ENCODE measurements around the gene RFX3. TPM values are rescaled to one million over a fixed set of nuclear protein-coding genes. Genes with fewer than 3 reads are reported as not detected.

RFX3 gene
- total RNA-seq, 1 experiment from 2014 or later = 7.4 TPM

- intact Hi-C loops (cut with micrococcal nuclease; ENCODE audit: unreplicated experiment) = no loop called here
- TF ChIP-seq EZH2 (IDR thresholded peaks at IDR 0.05; ENCODE audit: borderline replicate concordance, low read depth, low read length, poor library complexity, severe bottlenecking) (no peak), CTCF (conservative IDR thresholded peaks at IDR 0.05; ENCODE audit: low read depth, low read length) (no peak)
- Histone ChIP-seq H3K27ac (ENCODE audit: low read depth, low read length, poor library complexity, severe bottlenecking) (peak overlapping the region; percentile 28), H3K27me3 (replicated peaks; ENCODE audit: insufficient read depth, low read depth, low read length, poor library complexity) (no peaks in the 10 kb centered on the region), H3K36me3 (ENCODE audit: insufficient read depth, low read length, poor library complexity, severe bottlenecking) (no peaks in the 10 kb centered on the region), H3K4me3 (ENCODE audit: low read depth, low read length, poor library complexity, severe bottlenecking) (no peak overlapping the region), H3K4me1 (ENCODE audit: insufficient read depth, low read length, poor library complexity, severe bottlenecking) (peaks cover 78% of the 10 kb centered on the region), H3K9me3 (ENCODE audit: low read depth, low read length, poor library complexity, severe bottlenecking) (no peaks in the 10 kb centered on the region)
- no TSS peak for BruUV-seq (replicated peaks)
- POLR2A ChIA-PET (ENCODE audit: low non-redundant PET) = no interaction called here
- CTCF ChIA-PET = no interaction called here
- peak; percentile 27 for DNase-seq (ENCODE audit: low spot score)
Measured at GRCh38 chr9:3511551-3511950, 14.2 kb downstream of the RFX3 start.

- Histone ChIP-seq H3K4me3 (ENCODE audit: low read depth, low read length, poor library complexity, severe bottlenecking) (no peak overlapping the region), H3K27ac (ENCODE audit: low read depth, low read length, poor library complexity, severe bottlenecking) (peak overlapping the region; percentile 28), H3K4me1 (ENCODE audit: insufficient read depth, low read length, poor library complexity, severe bottlenecking) (peaks cover 76% of the 10 kb centered on the region), H3K9me3 (ENCODE audit: low read depth, low read length, poor library complexity, severe bottlenecking) (no peaks in the 10 kb centered on the region), H3K36me3 (ENCODE audit: insufficient read depth, low read length, poor library complexity, severe bottlenecking) (no peaks in the 10 kb centered on the region), H3K27me3 (replicated peaks; ENCODE audit: insufficient read depth, low read depth, low read length, poor library complexity) (no peaks in the 10 kb centered on the region)
- TF ChIP-seq EZH2 (IDR thresholded peaks at IDR 0.05; ENCODE audit: borderline replicate concordance, low read depth, low read length, poor library complexity, severe bottlenecking) (no peak), CTCF (conservative IDR thresholded peaks at IDR 0.05; ENCODE audit: low read depth, low read length) (no peak)
- intact Hi-C loops (cut with micrococcal nuclease; ENCODE audit: unreplicated experiment) = no loop called here
- ChIA-PET CTCF (no interaction called here), POLR2A (ENCODE audit: low non-redundant PET) (no interaction called here)
- DNase-seq (ENCODE audit: low spot score) = no peak
- BruUV-seq (replicated peaks) = no TSS peak
Measured at GRCh38 chr9:3510796-3511195, 15.0 kb downstream of the RFX3 start.

GRCh38 chr9:3509926-3510325 lies 15.9 kb downstream of the RFX3 start:
- POLR2A ChIA-PET (ENCODE audit: low non-redundant PET) = no interaction called here
- CTCF ChIA-PET = no interaction called here
- no peak overlapping the region for H3K4me3 ChIP-seq (ENCODE audit: low read depth, low read length, poor library complexity, severe bottlenecking)
- intact Hi-C loops (cut with micrococcal nuclease; ENCODE audit: unreplicated experiment) = no loop called here
- no peaks in the 10 kb centered on the region for H3K9me3 ChIP-seq (ENCODE audit: low read depth, low read length, poor library complexity, severe bottlenecking)
- no peaks in the 10 kb centered on the region for H3K36me3 ChIP-seq (ENCODE audit: insufficient read depth, low read length, poor library complexity, severe bottlenecking)
- no TSS peak for BruUV-seq (replicated peaks)
- peak overlapping the region; percentile 43 for H3K27ac ChIP-seq (ENCODE audit: low read depth, low read length, poor library complexity, severe bottlenecking)
- H3K4me1 ChIP-seq (ENCODE audit: insufficient read depth, low read length, poor library complexity, severe bottlenecking) = peaks cover 69% of the 10 kb centered on the region
- H3K27me3 ChIP-seq (replicated peaks; ENCODE audit: insufficient read depth, low read depth, low read length, poor library complexity) = no peaks in the 10 kb centered on the region
- no peak for DNase-seq (ENCODE audit: low spot score)
- TF ChIP-seq EZH2 (IDR thresholded peaks at IDR 0.05; ENCODE audit: borderline replicate concordance, low read depth, low read length, poor library complexity, severe bottlenecking) = no peak
- TF ChIP-seq CTCF (conservative IDR thresholded peaks at IDR 0.05; ENCODE audit: low read depth, low read length) = no peak
